HG03558 (cell line): Measurements from ENCODE around the gene WSCD2.

Experiments used
- ATAC-seq: cut with Tn5 transposase; IDR thresholded peaks from one replicate; pipeline ENCODE4 v1.9.1; 2021; ENCODE audit warnings: moderate number of reproducible peaks; ENCODE audit not compliant: unreplicated experiment; ENCODE audit errors: extremely low read depth

The WSCD2 gene

DNA sequence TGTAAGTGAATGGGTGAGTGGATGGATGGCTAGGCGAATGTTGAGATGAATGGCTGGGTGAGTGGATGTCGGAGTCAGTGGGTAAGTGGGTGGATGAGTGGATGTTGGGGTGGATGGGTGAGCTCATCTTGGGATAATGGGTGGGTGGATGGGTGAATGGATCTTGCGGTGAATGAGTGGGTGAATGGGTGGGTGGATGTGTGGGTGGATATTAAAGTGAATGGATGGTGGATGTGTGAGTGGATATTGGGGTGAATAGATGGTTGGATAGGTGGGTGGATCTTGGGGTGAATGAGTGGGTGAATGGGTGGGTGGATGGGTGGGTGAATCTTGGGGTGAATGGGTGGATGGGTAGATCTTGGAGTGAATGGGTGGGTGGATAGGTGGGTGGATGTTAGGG lies 158.1 kb downstream of the WSCD2 start:
- no peak for ATAC-seq

DNA sequence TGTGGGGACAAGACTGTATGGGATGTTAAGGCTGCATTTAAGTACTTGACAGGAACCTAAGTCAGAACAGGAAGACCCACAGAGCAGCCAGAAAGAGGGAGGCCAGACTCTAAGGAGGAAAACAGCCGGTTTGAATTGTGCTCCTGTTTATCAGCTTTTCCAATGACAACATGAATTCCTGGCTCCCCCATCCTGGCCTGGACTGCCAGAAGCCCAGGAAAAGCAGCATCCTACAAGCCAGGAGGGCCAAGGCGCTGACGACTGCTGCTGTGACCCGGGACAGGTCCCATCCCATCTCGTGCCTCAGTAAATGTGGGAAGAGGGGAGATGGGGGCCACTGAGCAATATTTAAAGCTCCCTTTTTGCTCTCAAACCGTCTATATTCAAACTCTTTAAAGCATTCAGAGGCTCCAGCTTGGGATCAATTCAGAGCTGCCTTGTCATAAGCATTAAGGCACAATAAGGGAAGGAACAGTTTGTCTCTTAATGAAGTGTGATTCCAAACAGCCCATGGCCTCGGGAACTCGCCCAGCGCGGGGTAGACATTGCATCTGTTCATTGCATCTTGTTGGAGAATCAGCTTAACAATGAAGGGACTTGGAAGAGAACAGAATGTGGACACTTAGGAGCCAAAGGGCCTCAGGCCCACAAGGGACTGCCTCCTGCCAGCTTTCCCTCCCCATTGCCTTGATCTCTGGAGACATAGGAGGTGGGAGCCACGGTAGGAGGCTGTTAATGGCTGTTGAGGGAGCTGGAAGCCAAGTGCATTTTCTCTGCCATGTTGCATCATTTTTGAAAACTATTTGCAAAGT lies 160.5 kb downstream of the WSCD2 start:
- ATAC-seq = no peak

DNA sequence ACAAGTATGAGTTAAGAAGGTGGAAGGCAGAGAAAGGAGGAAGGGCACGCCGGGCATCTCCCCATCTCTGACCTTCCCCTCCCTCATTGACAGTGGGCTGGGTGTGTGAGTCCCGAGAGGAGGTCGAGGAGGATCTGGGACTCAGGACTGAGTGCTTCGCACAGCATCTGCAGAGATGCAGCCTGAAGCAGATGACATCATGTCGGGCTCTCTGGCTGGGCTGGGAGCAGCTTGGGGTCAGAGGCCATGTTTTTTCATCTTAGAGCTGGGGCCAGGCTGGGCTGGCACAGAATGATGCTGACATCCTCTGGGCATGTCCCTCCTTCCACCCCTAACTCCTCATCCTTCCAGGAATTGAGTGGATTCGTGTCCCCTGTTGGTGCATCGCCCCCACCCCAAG lies 166.6 kb downstream of the WSCD2 start:
- no peak for ATAC-seq

DNA sequence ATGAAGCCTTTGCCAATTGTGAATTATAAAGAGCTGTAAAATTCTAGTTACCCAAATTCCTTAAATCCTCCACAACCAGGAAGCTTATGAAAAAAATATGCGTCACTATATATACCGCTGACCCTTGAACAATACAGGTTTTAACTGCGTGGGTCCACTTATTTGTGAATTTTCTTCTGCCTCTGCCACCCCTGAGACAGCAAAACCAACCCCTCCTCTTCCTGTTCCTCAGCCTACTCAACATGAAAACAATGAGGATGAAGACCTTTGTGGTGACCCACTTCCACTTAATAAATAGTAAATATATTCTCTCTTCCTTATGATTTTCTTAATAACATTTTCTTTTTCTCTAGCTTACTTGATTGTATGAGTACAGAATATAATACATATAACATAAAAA lies 167.9 kb downstream of the WSCD2 start:
- ATAC-seq = no peak

DNA sequence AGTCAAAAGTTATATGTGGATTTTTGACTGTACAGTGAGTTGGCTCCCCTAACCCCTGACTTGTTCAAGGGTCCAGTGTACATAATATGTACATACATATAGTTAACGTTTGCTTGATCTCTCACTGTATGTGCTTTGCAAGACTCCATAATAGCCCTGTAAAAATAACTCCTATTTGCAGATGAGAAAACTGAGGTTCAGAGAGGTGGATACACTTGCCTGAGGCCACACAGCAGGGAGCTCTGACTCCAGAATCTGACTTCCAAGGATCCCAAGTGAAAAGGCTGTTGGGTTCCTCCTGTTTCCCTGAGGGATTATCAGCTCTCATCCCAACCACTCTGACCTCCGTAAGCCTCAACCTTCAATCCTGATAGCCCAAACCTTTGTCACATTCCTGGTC lies 168.3 kb downstream of the WSCD2 start:
- no peak for ATAC-seq

DNA sequence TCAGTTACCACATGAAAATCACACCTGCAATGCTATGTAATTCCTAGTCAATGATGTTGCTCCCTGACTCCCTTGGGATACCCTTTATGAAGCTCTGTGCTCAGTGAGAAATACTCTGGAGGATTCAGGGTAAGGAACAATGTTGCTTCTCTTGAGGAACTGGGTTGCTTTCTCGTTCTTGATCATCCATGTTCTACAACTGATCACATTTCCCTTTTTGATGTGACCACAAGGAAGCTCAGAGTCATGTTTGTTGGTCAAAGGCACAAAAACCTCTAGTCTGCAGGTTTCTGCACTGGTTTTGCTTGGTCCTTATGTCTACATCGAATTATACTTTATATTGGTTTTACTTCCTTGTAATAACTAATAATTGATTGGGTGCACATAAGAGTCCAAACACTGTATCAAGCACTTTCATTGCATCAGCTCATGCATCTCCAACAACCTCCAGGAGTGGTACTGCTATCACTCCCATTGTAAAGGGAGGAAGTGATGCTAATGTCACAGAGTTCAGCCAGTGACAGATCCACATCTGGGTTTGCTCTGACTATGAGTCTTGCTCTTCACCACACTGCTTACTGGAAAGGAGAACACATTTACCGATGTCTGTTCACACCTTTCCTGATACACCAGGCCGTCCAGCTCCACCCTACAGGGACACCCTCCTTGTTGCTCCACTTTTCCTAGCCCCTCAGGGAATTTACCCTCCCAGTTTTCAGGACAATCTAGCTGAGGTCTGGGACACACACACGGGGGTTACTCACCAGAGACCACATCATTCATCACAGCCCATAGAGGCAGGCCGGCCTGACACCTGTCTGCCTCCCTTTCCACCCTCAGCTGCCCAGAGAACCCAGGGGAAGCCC lies 169.0 kb downstream of the WSCD2 start:
- ATAC-seq = no peak

DNA sequence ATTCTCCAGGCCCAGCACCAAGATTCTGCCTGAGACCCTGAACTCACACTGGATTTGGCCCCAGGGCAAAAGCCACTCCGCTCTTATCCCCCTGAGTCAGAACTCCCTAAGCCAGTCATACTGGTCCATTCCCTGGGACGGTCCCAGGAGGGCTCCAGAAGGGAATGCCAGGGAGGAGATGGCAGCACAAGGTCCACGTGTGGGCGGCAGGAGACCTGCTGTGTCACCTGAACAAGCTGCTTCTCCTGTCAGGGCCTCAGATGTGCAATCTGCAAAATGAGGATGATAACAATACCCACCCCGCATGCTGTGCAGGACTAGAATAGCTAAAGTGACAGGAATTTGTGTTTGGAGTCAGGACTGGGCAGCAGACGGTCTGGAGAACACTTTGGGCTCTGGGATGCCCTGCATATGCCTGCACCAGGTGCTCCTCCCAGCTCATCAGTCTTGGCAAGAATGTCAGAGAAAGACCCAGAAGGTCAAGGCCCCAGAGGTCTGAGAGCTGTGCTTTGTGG lies 169.7 kb downstream of the WSCD2 start:
- ATAC-seq = no peak

DNA sequence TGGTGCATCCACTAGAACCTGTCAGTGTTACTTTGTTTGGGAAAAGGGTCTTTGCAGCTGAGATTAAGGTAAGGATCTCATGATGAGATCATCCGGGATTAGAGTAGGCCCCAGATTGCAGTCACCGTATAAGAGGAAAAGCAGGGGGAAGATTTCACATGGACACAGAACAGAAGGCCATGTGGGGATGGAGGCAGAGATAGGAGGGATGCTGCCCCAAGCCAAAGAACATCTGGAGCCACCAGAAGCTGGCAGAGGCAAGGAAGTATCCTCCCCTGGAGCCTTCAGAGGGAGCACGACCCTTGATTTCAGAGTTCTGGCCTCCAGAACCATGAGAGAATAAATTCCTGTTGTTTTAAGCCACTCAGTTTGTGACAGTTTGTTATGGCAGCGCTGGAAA lies 170.4 kb downstream of the WSCD2 start:
- no peak for ATAC-seq
